Measurements from ENCODE around the gene CDKAL1.

Gene CDKAL1

DNA sequence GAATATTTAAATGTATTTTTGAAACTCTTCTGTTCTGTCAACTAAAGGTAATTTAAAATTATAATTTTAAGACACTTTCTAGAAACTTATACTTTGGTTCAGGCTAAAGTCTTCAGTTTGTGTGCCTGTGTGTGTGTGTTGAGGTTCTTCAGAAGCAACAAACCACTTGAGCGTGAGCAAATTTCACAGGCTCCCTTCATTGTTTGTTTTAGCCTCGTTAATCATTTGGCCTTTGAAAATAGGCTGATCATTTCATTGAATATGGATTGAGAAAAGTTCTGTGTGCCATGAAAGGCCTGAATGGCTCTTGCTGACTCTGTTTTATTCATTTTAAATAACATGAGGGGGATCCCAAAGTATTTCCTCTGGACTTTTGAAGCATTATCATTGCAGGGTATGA lies 420.1 kb downstream of the CDKAL1 start:
- no peak for DNase-seq (ENCODE audit: low read depth in 2 of 2)

DNA sequence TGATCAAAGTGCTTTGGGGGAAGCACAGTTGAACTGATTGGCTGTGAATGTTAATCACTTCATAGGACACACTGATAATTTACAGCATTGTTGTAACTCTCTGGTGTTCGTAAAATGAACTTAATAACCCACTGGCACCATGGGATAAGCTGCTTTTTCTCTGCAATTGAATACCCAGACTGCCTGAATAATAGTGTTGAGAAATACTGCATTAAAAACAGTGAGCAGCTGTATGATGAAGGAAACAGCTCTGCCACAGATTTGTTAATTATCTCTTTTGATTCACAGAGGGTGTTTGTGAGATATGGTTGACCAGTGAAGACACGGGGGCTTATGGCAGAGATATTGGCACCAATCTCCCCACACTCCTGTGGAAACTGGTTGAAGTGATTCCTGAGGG lies 420.9 kb downstream of the CDKAL1 start:
- DNase-seq (ENCODE audit: low read depth in 2 of 2) = no peak

DNA sequence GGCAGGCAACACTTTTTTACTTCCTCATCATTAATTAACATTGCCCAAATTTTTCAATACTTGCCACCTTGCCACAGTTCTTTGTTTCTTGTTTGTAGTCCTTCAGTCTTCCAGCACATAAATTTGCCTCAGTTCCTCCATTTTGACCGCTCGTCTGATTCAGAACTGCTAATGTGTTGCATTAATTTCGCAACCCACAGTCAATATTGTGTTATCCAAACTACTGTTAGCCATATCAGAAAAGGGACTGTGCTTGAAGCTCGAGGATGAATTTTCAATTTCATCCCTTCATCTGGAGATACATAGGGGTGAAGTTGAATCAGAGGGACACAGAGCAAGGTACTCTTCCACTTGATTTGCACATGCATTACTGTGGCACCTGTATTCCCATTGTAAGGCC lies 421.5 kb downstream of the CDKAL1 start:
- no peak for DNase-seq (ENCODE audit: low read depth in 2 of 2)

DNA sequence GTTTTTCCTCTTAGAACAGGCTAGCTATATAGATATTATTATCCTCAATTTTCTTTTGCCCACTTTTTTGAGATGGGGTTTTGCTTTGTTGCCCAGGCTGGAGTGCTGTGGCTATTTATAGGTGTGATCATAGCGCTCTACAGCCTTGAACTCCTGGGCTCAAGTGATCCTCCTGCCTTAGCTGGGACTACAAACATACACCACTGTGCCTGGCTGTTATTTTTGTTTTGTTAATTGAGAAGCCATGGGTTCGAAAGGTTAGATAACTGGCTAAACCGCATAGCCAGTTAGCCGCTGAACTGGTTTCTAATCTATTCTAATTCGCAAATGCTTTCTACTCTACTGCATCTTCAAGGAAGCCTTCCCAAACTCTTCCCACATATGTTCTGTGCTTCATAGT lies 425.8 kb downstream of the CDKAL1 start:
- DNase-seq (ENCODE audit: low read depth in 2 of 2) = no peak

DNA sequence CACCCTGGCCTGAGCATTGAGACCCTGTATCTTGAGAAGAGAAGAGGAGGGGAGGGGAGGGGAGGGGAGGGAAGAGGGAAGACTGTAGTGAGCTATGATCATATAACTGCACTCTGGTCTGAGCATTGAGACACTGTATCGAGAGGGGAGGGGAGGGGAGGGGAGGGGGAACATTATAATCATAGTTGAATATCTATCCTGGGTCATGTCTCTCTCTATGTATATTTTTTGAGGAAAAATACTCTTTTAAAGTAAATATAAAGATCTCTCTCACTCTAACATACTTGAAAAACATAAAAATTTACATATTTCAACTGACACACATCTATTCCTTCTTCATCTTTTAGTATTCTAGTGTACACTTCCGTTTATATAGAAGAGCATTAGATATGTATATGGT lies 431.0 kb downstream of the CDKAL1 start:
- no peak for DNase-seq (ENCODE audit: low read depth in 2 of 2)

DNA sequence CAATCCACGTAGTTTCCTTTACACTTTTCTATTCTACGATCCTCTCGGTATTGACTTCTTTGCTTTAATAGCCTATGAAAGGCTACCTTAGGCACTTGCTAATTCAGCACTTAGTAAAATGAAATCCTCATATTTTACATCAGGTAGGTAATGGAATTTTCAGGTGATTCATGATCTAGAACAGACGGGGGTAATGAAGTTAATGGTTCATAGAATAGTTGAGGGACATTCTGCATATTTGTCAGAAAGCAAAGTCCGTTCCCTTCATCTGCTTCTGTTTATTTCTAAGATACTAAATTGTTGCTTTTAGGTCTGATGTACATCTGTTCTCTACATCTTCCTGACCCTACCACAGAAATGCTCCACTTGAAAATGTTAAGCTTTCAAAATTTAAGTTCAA lies 431.7 kb downstream of the CDKAL1 start:
- DNase-seq (ENCODE audit: low read depth in 2 of 2) = no peak

DNA sequence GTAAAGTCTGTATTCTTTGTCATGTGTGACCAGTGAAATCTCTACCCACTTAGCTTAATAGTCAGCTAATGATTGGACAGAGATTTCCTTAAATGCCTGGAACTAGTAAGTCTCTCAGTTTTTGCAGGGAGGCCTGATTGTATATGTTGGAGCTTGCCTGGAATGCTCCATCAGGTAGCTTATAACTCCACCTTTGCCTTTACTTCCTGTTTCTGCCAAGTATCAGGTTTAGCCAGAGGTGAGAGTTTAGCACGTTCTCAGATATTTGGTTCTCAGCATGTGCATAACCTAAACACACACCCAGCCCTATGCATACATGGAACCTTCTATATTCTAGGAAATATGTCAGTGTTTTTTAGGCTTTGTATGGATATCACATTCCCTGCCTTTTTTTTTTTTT lies 435.3 kb downstream of the CDKAL1 start:
- DNase-seq (ENCODE audit: low read depth in 2 of 2) = no peak

DNA sequence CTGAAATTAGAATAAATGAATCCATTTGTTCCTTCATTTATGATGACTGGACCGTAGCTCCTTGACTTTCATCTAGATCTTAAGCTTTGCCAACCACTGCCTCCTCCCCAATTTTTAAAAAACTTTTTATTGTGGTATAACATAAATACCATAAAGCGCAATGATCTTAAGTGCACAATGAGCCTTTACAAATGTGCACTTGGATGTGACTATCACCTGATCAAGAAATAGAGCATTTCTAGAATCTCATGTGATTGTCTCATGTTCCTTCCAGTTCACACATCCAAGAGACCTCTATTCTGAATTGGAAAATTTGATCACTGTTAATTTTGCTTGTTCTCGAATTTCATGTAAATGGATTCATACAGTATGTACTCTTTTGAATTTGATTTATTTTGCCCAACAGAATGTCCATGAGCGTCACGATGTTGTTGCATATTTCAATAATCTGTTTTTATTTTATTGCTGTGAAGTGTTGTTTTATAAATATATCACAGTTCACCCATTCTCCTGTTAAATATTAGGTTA lies 442.2 kb downstream of the CDKAL1 start:
- DNase-seq (ENCODE audit: low read depth in 2 of 2) = no peak

DNA sequence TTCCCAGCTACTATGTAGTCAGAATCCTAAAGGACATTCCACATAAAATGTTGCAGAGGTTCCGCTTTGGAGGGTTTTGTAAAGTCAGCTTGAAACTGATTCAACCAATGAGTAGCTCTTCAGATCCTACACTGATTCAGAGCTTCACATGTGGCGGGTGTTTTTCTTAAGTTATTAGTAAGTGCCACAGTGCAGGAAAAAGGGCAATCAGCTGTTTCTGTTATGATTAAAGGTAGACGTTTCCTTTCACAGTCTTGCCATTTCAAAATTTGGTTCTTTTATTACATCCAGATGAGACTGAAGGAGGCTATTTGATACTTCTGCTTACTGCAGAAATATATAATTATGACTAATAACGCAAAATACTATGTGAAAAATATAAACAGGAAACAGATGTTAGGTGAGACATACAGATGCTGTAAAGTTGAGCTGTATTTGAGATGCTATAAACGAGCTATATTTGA lies 443.9 kb downstream of the CDKAL1 start:
- DNase-seq (ENCODE audit: low read depth in 2 of 2) = no peak

DNA sequence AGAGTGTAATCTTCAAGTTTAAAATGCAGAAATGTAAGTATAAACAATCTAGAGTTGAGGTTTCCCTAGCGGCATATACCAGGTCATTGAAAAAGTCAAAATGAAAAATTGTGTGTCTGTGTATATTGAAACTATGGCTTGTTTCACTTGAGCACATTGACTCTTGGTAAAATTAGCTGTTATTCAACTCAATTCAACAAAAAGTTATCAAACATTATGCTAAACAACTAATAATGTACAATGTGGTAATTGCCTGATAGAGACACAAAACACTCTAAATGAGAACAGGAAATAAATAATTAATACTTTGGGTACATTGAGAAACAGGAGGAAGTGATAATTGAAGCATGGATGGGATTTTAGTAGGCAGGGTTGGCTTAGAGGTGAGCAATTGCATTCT lies 444.8 kb downstream of the CDKAL1 start:
- no peak for DNase-seq (ENCODE audit: low read depth in 2 of 2)

DNA sequence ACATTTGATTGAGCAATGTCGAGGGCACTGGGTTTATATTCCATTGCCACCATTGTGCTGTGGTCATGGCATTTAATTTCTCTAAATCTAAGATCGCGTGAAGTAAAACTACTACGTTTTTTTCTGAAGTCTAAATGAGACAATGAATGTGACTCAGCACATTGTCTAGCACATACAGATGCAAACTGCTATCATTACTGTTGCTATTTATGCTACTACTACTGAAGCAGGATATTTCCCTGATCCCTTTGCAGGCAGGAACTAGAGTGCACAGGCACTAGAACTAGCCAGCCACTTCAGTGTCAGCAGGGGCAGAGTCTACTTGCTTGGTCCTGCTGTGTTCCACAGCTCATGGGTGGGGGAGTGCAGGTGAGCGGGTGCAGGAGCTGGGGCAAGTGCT lies 449.7 kb downstream of the CDKAL1 start:
- DNase-seq (ENCODE audit: low read depth in 2 of 2) = no peak

DNA sequence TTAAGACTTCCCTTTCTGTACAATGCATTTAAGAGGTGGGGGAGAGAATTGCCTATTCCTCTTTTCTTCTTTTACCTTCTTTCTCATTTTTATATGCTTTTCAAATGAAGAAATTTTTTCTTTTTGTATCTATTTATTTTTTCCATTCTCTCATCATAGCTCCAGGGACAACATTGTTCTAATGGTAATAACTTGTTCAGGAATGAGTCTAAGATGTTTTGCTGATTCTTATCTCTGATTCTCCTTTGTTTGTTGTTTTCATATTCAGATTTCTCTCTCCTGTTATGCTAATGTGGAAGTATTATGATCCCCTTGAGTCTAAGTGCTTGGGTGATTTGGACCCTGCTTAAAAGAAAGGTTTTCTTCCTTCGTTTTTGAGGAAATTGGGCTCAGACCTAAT lies 451.6 kb downstream of the CDKAL1 start:
- DNase-seq (ENCODE audit: low read depth in 2 of 2) = no peak

DNA sequence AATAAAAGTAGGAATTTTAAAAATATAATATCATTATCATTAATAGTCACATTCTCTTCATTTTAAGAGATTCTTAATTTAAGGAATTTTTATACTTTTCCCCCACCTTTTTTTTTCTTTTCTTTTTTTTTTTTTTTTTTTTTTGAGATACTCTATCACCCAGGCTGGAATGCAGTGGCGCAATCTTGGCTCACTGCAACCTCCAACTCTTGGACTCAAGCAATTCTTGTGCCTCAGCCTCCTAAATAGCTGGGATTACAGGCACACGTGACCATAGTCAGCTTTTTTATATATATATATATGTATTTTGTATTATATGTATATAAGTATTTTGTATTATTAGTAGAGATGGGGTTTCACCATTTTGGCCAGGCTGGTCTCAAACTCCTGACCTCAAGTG lies 457.7 kb downstream of the CDKAL1 start:
- DNase-seq (ENCODE audit: low read depth in 2 of 2) = no peak

DNA sequence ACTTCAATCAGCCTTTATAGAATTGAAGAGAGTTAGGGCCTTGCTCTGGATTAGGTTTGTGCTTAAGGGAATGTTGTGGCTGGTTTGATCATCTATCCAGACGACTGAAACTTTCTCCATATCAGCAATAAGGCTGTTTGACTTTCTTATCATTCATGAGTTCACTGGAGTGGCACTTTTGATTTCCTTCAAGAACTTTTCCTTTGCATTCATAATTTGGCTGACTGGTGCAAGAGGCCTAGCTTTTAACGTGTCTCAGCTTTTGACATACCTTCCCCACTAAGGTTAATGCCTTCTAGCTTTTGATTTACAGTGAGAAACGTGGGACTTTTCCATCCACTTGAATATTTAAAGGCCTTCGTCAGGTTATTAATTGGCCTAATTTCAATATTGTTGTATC lies 461.8 kb downstream of the CDKAL1 start:
- no peak for DNase-seq (ENCODE audit: low read depth in 2 of 2)

DNA sequence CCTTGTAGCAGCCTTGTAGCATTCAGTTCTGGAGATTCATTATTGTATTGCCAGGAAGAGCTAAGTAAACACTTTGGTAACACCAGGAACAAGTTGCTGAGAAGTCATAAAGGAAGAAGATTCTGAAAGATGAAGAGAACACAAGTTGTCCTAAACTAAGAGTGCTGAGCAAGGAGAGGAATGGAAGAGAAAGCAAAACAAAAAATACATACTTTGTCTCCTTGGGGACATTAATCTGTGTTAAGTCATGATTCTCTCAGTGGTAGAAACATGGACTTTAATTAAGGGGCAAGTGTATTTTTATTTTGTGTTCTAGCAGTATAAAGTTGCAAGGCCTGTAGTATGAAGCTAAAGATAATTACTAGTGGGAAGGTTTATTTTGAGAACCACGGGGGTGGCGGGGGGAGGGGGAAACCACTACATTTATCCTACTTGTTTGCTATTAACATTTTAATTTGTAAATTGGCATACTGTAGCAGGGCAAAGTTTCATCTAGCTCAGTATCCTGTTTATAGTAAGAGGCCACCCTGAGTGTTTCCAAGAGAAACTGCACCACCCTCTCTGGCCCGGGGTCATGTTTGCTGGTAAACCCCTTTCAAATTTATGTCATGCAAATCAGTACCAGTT lies 463.0 kb downstream of the CDKAL1 start:
- DNase-seq (ENCODE audit: low read depth in 2 of 2) = no peak

DNA sequence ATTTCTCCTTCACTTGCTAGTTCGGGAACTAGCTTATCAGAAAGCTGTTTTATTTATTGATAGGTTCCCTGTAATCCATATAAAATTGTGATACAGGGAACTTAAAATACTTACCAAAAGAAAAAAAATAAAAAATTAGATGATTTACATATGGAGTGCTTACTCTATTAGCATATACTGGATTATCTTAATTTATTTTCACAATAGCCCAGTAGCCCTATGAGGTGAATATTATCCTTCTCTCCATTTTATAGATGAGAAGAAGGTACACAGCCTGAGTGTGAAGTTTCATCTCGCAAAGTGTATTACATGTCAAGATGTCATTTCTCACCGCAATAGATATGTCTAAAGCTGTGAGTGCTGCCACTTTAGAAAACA lies 463.5 kb downstream of the CDKAL1 start:
- DNase-seq (ENCODE audit: low read depth in 2 of 2) = no peak

DNA sequence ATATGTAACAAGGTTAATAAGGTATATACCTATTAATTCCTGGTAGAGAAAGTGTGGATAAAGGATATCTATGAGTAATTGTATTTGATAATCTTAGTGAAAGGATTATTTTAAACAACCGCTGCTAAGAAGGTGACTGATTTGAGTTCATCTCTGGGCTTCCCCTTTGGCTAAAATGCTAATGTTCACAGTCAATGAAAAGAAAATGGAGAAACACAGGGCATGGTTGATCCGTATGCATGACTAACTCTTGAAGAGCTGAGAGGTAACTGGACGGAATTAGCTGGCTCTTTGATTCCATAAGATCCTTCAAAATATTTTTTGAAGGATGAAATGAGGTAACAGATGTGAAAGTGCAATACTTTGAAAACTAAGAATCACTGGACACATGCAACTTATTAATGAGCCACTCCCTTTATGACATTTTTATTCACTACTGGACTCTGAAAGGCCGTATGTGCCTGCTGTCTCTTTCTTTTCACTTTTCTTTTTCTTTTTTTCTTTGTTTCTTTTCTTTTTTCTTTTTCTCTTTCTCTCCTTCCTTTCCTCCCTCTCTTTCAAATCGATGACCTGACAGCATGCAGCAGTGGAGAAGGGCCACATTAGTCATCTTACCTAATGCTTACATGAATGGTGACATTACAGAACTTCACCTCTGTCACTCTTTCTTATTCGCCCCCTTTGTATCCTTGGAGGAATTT lies 464.6 kb downstream of the CDKAL1 start:
- DNase-seq (ENCODE audit: low read depth in 2 of 2) = no peak

DNA sequence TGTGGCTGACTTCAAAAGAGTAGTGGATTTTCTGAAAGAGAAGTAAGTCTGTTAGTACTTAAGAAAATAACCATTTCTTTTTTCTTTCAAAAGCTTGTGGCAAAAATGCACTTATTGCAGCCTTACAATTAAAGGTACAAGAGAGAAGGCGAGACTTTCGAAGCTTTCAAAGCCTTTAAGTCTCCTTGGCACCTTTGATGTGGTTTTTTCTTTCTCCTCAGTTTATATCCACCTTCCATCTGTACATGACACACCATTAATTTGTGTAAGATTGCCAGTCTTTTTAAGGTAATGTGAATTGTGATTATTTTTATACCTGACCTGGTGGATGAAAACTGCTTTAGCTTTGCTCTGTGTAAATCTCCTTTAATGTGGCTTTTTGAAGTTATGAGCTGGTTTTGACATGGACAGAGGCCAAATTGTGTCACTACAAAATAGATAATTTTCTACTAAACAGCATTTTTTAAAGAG lies 466.1 kb downstream of the CDKAL1 start:
- no peak for DNase-seq (ENCODE audit: low read depth in 2 of 2)

DNA sequence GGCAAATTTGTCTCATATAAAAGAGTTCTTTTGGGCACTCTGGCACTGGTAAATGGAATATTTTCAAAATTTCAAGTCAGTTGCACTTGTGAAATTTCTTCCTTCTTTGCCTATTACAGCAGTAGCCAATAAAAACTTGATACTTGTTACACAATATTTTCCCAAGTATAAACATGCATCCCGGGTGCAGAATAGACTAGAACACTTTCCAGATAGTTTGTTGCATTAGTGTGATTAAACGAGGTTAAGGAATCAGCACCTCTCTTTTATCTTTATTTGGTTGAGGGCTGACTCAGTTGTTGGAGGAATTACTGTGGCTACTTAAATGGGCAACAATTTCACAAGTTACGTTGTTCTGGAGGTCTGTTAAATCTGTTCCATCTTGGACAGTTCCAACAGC lies 467.5 kb downstream of the CDKAL1 start:
- DNase-seq (ENCODE audit: low read depth in 2 of 2) = no peak

DNA sequence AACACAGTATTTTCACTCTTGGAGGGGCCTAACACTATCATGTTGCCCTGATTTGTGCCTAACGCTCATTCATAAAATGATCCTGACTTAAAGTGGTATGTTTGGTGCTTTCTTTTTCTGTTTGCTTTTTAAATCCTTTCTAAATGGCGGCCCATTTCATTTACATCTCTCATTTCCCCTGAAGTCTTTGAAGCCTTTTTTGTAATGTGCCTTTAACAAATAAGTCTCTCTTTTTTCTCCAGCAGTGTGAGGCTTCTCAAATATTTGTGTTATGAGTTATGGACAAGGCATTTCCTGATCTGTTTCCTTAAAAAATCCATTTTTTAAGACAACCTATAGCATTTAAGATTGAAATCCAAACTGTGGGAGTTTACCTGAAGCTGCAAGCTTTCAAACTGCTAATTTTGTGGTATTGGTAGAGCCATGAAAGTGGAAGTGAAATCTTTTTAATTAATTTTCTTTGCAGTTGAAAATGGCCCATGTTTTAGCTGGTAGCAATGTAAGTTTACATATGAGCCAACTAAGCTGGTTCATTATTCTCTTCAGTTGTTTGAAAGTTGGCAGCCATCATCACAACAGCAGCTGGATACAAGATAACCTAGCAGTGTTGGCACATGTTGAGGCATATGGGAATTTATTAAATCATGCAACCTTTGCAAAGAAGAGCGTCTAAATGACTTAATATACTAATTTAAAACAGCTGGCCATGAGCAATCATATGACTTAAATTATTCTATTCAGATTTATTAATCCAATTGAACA lies 469.7 kb downstream of the CDKAL1 start:
- DNase-seq (ENCODE audit: low read depth in 2 of 2) = no peak

DNA sequence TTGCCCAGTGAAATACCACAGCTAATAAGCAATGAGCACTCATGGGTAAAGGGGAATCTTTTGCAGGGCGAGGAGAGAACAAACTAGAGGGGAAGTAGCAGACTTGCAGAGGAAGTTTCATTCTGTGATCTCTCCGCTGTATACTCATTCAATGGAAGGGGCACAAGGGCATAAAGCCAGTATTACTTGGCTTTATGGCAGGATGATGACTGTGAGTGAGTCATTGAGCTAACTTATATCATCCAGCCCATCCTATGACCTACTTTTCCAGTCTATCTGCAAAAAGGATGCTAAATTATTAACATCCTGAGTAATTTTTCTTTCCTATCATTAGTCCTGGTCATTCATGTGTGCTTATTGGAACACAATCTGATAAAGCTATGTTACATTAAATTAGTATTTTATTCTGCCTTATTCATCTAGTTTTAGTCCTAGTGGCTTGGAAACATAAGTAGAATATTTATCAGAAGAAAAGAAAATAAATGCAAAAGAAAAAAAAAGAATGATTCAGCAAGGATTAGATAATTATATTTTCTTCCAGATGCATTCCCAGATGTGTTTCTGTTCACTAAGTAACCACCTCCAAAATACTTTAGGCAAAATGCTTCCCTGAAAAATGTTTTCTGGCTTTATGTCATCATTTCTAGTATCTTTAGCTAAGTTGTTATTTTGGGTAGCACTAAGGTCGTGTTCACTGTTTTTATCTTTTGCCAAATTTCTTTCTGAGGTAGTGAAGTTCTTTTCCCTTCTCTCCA lies 471.7 kb downstream of the CDKAL1 start:
- DNase-seq (ENCODE audit: low read depth in 2 of 2) = no peak

DNA sequence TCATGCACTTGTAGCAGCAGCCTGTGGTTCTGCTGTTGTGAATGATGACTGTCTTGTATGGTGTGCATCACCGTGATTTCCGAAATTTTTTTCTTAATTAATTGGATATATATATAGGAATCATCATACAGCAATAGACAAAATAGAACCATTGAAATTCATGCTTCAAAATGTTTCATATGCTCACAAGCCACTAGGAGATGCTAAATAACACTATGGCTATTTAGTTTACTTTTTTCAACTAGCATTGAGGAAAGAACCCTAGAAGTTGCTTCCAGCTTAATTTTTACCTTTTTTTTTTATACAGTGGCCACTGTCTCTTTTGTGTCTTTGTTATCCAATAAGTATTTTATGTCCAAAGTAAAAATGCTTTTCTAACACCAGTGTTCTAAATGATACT lies 485.4 kb downstream of the CDKAL1 start:
- no peak for DNase-seq (ENCODE audit: low read depth in 2 of 2)

Data from stimulated activated CD8-positive, alpha-beta memory T cell treated with anti-CD3 and anti-CD28 coated beads, Interleukin-15, amount 100 ng/mL, for 48 hours (primary cell).